GM12865 (cell line): ENCODE data around the gene ENTPD7.

ENCODE experiments used
- DNase-seq: peaks from one replicate; pipeline ENCODE4 v3.0.0; 2010; ENCODE audit warnings: low read depth
- H3K4me3 ChIP-seq: 2 replicates; pipeline ENCODE4 v1.5.1; 2011; ENCODE audit warnings: mild to moderate bottlenecking, low read depth, low read length, control low read depth
- TF ChIP-seq, protein P1 (sequence below): IDR thresholded peaks from 2 replicates; pipeline ENCODE4 v1.5.1; 2011; ENCODE audit warnings: low read length, control low read depth, low read depth, inconsistent platforms; ENCODE audit not compliant: insufficient read depth; ENCODE audit errors: missing control alignments

Gene ENTPD7

DNA sequence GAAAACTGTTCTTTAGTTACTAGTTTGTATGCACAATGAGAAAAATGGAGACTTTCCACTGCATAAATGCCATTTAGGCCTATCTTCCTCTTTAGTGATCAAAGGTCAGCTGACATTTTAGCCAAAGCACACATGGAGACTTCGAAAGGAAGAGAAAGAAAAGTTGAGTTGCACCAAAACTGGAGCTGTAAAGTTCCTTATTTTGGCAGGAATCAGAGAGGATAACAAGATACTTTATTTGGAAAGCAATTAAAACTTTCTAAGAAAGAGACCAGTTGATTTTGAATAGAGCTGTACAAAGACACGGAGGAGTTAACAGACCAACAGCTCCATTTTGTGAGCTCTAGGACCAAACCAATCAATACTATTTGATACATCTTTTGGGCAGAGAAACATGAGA, 14.2 kb downstream of the ENTPD7 start:
- DNase-seq: no peak
- H3K4me3 ChIP-seq: no peak overlapping the region
- TF ChIP-seq, protein P1, sequence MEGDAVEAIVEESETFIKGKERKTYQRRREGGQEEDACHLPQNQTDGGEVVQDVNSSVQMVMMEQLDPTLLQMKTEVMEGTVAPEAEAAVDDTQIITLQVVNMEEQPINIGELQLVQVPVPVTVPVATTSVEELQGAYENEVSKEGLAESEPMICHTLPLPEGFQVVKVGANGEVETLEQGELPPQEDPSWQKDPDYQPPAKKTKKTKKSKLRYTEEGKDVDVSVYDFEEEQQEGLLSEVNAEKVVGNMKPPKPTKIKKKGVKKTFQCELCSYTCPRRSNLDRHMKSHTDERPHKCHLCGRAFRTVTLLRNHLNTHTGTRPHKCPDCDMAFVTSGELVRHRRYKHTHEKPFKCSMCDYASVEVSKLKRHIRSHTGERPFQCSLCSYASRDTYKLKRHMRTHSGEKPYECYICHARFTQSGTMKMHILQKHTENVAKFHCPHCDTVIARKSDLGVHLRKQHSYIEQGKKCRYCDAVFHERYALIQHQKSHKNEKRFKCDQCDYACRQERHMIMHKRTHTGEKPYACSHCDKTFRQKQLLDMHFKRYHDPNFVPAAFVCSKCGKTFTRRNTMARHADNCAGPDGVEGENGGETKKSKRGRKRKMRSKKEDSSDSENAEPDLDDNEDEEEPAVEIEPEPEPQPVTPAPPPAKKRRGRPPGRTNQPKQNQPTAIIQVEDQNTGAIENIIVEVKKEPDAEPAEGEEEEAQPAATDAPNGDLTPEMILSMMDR: no peak

DNA sequence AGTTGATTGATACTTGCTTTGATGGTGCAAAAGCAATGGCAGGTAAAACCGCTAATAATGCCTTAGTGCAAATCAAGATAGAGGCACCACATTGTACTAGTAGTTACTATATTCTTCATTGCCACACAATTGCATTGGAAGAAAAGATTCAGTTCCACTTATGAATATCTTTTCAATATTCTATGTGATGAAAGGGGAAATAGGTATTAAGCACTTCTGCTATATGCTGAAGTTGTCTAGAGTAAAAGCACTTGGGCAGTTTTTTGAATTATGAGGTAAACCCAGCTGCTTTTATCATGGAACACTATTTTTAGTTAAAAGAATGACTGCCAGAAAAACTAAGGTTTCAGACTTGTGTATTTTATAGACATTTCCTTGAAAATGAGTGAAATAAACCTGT, 15.5 kb downstream of the ENTPD7 start:
- TF ChIP-seq, protein P1: no peak
- no peak overlapping the region for H3K4me3 ChIP-seq
- no peak for DNase-seq

DNA sequence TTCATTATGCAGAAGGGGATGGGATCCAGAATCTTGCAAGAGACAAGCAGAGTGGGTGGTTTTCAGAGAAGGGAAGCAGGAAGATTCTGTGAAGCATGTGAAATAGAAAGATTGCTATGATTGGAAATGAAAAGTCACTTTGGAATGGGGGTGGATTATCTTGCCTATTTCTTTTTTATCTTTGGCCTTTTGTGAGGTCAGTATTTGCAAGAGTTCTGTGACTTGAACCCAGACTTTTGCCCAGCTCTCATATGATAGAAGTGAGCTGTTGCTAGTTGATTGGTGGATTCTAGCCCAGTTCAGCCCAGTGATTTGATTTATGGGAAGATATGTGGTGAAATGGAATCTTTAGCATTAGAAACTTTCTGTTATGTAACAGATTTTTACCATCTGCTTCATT, 17.1 kb downstream of the ENTPD7 start:
- DNase-seq: no peak
- TF ChIP-seq, protein P1: no peak
- no peak overlapping the region for H3K4me3 ChIP-seq

DNA sequence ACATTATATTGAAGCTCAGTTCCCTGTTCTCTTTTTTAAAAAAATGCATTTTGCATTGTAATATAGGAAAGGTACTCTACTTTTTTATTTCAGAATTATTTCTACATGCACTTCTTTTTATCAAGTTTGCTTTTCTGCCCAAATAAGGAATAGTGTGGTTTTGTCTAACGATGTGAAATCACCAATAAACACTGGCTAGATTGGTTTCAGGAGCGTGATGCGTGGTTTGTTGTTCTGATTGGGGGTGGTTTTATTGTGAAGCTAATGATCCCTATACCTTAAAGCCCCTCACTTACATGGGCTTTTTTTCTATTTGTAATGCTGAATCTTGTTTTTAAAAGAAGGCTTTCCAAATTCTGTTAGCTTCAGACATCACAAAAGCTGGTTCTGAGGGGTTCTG, 17.6 kb downstream of the ENTPD7 start:
- no peak for DNase-seq
- H3K4me3 ChIP-seq: no peak overlapping the region
- TF ChIP-seq, protein P1: no peak

DNA sequence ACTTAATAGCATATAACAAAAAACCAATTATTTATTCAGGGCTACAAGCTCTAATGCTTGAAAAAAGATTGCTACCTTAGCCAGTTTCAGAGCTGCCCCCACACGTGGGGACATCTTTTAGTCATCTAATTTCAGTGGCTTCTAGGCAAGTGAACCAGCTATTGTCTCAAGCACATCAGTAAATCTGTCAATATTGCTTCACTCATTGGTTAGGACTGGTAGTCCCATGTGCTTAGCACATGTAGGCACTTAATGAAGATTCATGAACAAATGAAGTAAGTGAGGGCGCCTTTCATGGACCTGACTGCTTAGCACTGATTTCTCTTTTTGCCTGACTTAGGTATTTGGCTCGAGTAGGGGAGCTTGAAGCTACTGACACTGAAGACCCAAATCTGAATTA, 19.6 kb downstream of the ENTPD7 start:
- no peak for DNase-seq
- H3K4me3 ChIP-seq: no peak overlapping the region
- TF ChIP-seq, protein P1: no peak

DNA sequence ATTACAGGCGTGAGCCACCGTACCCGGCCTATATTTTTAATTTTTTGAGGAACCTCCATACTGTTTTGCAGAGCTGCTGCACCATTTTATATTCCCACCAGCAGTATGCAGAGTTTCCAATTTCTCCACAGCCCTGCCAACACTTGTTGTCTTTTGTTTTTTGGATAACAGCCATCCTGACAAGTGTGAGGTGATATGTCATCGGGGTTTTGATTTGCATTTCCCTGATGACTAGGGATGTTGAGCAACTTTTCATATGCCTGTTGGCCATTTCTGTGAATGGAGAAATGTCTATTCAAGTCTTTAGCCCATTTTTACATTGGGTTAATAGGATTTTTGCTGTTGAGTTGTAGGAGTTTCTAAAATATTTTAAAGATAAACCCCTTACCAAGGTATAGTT, 22.2 kb downstream of the ENTPD7 start:
- no peak for DNase-seq
- no peak overlapping the region for H3K4me3 ChIP-seq
- TF ChIP-seq, protein P1: no peak

DNA sequence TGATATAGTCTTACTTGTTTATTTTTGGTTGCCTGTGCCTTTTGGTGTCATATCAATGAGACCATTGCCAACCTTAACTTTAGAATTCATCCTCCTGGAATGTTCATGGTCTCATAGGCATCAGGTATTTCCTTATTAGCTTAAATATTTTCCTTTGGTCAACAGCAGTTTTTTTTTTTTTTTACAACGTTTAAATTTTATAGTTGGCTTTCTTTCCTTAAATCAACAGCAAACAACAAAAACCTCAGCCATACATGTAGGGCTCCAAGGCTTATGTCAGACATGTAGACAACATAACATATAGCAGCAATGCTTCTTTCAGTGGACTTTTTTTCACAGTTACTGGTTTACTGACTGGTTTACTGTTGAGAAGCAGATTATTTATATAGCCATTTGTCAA, 22.7 kb downstream of the ENTPD7 start:
- H3K4me3 ChIP-seq: no peak overlapping the region
- TF ChIP-seq, protein P1: no peak
- DNase-seq: no peak
